ENCODE data around the gene SEPTIN8. TPM values are rescaled to one million over a fixed set of nuclear protein-coding genes. Genes with fewer than 3 reads are reported as not detected.

SEPTIN8 gene
- polyA plus RNA-seq, 1 of the 3 experiments (the other 2 are of a cell fraction): 54.9 TPM

GRCh38 chr5:132771503-132771998, 5.5 kb downstream of the SEPTIN8 start:
- ChIA-PET CTCF (no interaction called here), POLR2A (no interaction called here)
- no peak for TF ChIP-seq FOXJ3 (CRISPR knock-in tag; IDR thresholded peaks at IDR 0.05)
- no peak for TF ChIP-seq NRF1 (IDR thresholded peaks at IDR 0.05; ENCODE audit: low read depth, low read length)
- TF ChIP-seq TEAD4 (IDR thresholded peaks at IDR 0.05; ENCODE audit: borderline replicate concordance, insufficient read depth): no peak
- no peak for TF ChIP-seq USF2 (IDR thresholded peaks at IDR 0.05; ENCODE audit: borderline replicate concordance, low read depth, low read length)
- no peak for TF ChIP-seq CHD2 (IDR thresholded peaks at IDR 0.05; ENCODE audit: low read length, partially characterized antibody)
- TF ChIP-seq RFX5 (IDR thresholded peaks at IDR 0.05; ENCODE audit: low read length): no peak
- no peak for TF ChIP-seq NFIC (IDR thresholded peaks at IDR 0.05; ENCODE audit: borderline replicate concordance)
- TF ChIP-seq TCF12 (IDR thresholded peaks at IDR 0.05): no peak
- no peak for TF ChIP-seq TAF1 (IDR thresholded peaks at IDR 0.05; ENCODE audit: borderline replicate concordance, low read depth, low read length)
- TF ChIP-seq EZH2phosphoT487 (IDR thresholded peaks at IDR 0.05; ENCODE audit: borderline replicate concordance, low read depth): no peak
- TF ChIP-seq GABPA (IDR thresholded peaks at IDR 0.05; ENCODE audit: low read depth): no peak
- TF ChIP-seq YY1 (IDR thresholded peaks at IDR 0.05; ENCODE audit: low read depth): no peak
- no peak for TF ChIP-seq MEF2A (IDR thresholded peaks at IDR 0.05; ENCODE audit: borderline replicate concordance, low read depth)
- no peak for TF ChIP-seq EP300 (IDR thresholded peaks at IDR 0.05; ENCODE audit: borderline replicate concordance in 1 of 2, low read depth in 1 of 2, low read length in 1 of 2)
- TF ChIP-seq RXRA (IDR thresholded peaks at IDR 0.05; ENCODE audit: borderline replicate concordance, low read depth): no peak
- TF ChIP-seq POLR2AphosphoS5 (IDR thresholded peaks at IDR 0.05; ENCODE audit: low read depth, low read length): no peak
- no peak for TF ChIP-seq SMC3 (IDR thresholded peaks at IDR 0.05; ENCODE audit: low read depth, low read length)
- no peak for TF ChIP-seq MXI1 (IDR thresholded peaks at IDR 0.05; ENCODE audit: low read depth, low read length)
- no peak for TF ChIP-seq RCOR1 (IDR thresholded peaks at IDR 0.05; ENCODE audit: low read length)
- Histone ChIP-seq H3K79me2 (ENCODE audit: insufficient read depth) (peaks cover 93% of the 10 kb centered on the region), H3K9me2 (no peaks in the 10 kb centered on the region), H2AFZ (ENCODE audit: low read depth) (no peak overlapping the region), H3K27me3 (ENCODE audit: insufficient read depth) (no peaks in the 10 kb centered on the region), H3K4me2 (no peak overlapping the region), H3K9me3 (no peaks in the 10 kb centered on the region), H3K4me3 (ENCODE audit: low read depth in 2 of 2, low read length in 1 of 2) (no peak overlapping the region), H3F3A (replicated peaks; ENCODE audit: insufficient read depth) (no peaks in the 10 kb centered on the region), H3K27ac (ENCODE audit: low read depth in 2 of 2, low read length in 1 of 2) (no peak overlapping the region), H4K20me1 (ENCODE audit: insufficient read depth) (peaks cover 20% of the 10 kb centered on the region; the same call in 1 of the 2 replicates), H3K4me1 (ENCODE audit: control insufficient read depth in 1 of 2, insufficient read depth in 2 of 2, low read depth in 1 of 2, low read length in 1 of 2) (peaks cover 19 to 51% of the 10 kb centered on the region in 2 experiments; a peak in 2 of 4 replicates), H3K36me3 (replicated peaks in 1 of 2; ENCODE audit: control insufficient read depth in 1 of 2, insufficient read depth in 2 of 2, low read length in 1 of 2) (no peaks in the 10 kb centered on the region), H3K9ac (no peak overlapping the region)
- 92% methylated on average over 8 of the region's 8 CpGs for WGBS (ENCODE audit: low lambda C conversion rate)
- no peak for DNase-seq
